ENCODE data around the gene SLC35A3.
A peak's percentile ranks its signal among the peaks of the same experiment; 100 is the strongest.

The SLC35A3 gene

GRCh38 chr1:100036718-100037655, 67.2 kb downstream of the SLC35A3 start:
- DNase-seq = peak; percentile 14 to 41 (median 26)

DNA sequence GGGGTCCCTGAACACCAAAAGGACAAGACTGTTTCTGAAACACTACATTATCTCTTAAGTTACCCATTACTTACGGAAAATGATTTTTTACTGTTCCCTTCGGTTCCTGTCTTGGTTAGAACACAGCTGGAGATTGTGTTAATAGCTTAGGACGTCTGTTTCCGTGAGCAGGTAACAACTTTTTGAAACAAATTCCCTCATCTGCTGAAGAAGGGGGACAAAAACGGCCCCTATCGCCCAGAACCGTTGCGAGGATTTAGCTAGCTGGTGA, 67.8 kb downstream of the SLC35A3 start:
- DNase-seq = no peak

DNA sequence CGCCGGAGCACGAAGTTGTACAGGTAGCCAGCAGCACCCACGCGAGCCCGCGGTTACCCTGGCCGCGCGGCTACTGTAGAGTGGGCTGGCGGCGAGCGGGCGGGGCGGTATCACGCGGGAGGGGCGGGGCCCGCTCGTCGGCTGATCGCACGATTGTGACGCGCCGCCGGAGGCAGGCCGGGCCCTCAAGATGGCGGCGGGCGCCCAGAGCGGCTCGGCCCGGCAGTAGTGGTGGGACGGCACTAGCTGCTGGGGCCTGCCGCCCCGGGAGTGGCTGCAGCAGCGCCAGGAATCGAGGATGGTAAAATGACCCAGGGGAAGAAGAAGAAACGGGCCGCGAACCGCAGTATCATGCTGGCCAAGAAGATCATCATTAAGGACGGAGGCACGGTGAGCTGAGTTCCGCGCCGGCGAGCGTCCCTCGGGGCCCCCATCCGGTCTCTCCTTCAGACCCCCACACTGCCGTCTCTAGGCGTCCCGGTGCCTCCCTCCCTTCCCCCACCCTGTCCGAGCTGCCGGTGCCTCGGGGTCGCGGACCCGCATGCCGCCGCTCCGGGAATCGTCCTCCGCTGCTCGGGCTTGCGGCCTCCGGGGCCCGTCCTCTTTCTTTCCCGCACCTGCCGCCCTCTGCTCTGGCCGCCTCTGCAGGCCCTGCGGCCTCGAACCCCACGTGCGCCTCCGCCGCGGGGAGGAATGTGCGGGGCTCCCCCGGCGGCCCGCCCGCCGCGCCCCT, 68.3 kb downstream of the SLC35A3 start:
- DNase-seq = peak; percentile 92 to 97 (median 96)

GRCh38 chr1:100038660-100039287, 69.0 kb downstream of the SLC35A3 start:
- DNase-seq = peak; percentile 50 to 79 (median 66)

DNA sequence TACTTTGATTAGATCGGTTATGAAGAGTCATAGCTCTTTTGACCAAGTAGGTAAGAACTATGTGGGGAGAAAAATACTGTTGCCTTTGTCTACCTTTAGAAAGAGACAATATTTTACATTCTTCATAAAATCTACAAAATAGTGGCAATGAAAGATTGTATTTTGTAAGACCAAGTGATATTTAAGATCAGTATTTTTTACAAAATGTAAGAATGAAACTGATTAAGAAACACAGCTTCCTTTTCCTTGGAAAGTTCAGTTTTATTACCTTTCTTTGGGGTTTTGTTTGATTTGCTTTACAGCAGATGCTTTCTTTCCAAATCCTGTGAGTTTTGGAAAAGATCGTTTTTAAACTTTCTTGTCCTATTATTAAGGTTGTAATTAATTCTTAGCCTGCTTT, 69.8 kb downstream of the SLC35A3 start:
- DNase-seq = peak in 2 of 4 experiments; percentile 11 to 26

DNA sequence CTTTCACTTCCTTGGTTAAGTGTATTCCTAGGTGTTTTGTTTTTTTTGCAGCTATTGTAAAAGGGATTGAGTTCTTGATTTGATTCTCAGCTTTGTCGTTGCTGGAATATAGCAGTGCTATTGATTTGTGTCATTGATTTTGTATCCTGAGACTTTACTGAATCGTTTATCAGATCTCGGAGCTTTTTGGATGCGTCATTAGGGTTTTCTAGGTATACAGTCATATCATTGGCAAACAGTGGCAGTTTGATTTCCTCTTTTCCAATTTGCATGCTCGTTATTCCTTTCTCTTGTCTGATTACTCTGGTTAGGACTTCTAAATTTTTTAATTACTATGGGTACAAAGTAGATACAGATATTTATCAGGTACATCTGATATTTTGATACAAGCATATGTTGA, 75.4 kb downstream of the SLC35A3 start:
- DNase-seq = no peak

DNA sequence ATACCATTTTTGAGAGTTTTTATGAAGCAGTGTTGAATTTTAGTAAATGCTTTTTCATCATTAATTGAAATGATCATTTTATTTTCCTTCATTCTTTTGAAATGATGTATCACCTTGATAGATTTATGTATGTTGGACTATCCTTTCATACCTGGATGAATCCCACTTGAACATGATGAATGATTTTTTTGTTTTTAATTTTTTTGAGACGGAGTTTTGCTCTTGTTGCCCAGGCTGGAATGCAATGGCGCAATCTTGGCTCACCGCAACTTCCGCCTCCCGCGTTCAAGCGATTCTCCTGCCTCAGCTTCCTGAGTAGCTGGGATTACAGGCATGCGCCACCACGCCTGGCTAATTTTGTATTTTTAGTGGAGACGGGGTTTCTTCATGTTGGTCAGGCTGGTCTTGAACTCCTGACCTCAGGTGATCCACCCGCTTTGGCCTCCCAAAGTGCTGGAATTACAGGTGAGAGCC, 77.5 kb downstream of the SLC35A3 start:
- peak in 3 of 4 experiments; percentile 10 to 58 (median 20) for DNase-seq

DNA sequence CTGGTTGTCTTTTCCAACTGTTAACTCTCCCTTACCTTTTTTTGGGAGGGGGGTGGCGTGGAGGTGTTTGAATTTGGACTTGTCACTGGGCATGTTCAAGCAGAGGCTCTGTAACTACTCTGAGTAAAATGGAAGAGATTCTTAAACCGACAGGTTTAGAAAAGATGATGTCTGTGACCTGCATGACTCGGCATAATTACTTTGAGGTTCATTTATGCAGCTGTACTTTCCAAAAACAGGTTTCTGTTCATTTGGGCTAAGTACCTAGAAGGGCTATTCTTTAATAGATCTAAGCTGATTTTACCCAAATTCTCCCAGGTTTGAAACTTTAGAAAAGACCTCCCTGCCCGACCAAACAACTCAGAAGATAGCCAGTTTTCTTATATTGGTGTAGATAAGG, 80.3 kb downstream of the SLC35A3 start:
- no peak for DNase-seq

DNA sequence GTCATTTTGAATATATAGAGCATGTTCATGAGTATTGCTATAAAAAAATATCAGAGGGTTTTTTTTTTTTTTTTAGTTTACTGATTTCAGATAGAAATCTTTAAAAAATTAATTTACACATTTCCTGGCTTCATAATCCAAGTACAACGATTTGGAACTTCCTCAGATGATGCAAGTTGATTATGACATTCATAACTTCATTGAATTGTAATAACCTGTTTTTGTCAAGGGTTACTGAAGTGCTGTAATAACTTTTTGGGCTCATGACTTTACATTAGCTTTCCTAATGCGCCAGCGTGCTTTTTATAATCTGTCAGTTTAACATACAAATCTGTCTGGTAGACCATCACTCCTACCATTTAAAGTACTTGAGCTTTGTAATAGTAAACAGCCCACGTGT, 81.6 kb downstream of the SLC35A3 start:
- peak in 3 of 4 experiments; percentile 2 to 63 (median 49) for DNase-seq

GRCh38 chr1:100051893-100052292, 82.1 kb downstream of the SLC35A3 start:
- no peak for DNase-seq

DNA sequence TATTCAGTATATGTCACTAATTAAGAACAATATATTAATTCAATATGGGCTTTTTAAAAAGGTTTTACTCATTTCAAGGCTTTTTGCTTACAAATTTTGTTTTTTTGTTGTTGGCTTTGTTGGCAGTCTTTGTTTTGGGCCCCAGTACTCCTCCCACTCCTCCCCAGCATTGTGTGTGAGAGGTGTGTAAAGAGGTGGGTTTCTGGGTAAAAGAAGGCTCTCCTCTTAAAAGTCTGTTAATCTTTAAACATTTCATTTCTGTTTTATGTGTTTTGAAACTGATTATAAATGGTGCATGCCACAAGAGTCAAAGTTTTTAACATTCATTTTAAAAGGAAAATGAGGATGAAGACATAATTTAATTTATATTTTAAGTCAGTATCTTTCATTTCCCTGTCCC, 83.3 kb downstream of the SLC35A3 start:
- no peak for DNase-seq

DNA sequence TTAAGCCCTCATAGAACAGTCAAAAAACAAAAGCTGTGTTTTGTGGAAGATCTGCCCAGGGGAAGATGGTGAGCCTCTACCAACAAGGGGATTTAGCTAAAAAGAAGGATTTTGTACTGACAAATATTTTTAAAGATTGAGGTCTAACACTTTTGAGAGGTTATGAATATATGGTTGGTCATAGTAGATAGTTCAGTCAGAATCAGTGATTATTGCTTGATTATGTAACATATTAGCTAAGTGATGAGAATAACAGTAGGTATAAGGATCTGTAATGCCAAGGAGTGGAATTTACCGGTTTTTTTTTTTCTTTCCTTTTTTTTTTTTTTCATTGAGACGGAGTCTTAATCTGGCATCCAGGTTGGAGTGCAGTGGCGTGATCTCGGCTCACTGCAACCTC, 83.9 kb downstream of the SLC35A3 start:
- DNase-seq = no peak

DNA sequence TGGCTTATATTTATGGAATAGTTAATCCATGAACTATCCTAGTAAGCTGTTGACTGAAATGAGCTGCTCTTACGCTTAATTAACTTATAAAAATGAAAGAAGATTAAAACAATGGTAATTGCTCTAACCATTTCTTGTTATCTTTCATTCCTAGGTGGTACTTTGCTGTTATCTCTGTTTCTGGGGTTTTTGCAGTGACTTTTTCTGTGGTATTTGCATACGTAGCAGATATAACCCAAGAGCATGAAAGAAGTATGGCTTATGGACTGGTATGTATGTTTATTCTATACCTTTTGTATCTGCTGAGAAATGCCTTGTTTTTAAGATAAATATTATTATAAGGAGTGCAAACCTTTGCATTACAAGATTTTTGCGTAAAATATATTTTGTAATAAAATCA, 91.9 kb downstream of the SLC35A3 start:
- DNase-seq = no peak

DNA sequence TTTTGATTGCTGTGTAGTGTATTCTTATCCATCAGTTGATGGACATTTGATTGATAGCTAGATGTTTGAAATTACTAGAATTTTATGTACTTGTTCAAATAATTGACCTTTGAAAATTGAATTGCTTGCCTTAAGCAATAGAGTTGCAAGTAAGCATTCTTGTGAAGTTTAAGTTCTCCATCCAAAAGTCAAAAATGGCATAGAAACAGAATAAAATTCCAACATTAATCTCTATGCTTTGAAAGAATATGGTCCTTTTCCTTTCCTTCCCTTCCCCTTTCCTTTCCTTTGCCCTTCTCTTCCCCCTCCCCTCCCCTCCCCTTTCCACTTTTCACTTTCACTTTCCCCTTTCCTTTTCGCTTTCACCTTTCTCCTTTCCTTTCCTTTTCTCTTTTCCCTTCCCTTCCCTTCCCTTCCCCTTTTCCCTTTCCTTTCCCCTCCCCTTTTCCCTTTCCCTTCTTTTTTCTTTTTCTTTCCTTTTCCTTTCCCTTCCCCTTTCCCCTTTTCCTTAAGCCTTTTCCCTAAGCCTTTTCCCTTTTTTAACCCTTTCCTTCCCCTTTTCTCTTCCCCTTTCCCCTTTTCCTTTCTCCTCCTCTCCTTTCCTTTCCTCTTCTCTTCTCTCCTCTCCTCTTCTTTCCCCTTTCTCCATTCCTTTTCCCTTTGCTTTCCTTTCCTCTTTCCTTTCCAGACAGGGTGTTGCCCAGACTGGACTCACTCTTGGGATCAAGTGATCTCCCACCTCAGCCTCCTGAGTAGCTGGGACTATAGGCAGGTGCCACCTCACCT, 95.6 kb downstream of the SLC35A3 start:
- no peak for DNase-seq

- no peak for DNase-seq
These were observed 96.1 kb downstream of the SLC35A3 start for GRCh38 chr1:100065969-100066227.

- no peak for DNase-seq
These were observed 100.6 kb downstream of the SLC35A3 start for GRCh38 chr1:100070201-100070939.

GRCh38 chr1:100073531-100073930, 103.7 kb downstream of the SLC35A3 start:
- DNase-seq = no peak

- no peak for DNase-seq
These were observed 105.0 kb downstream of the SLC35A3 start for GRCh38 chr1:100074604-100075395.

DNA sequence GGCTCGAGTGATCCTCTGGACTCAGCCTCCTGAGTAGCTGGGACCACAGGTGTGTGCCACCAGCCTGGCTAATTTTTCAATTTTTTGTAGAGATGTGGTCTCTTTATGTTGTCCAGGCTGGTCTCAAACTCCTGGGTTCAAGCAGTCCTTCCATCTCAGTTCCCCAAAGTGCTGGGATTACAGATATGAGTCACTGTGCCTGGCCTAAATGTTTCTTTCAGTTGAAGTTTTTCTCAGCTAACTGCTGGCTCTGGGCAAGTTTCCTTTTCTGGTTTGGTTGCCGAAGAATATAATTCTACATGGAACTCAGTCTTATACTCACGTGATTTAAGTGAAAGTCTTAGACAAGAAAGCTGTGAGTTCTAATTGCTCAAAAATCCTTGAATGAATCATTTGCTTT, 106.0 kb downstream of the SLC35A3 start:
- DNase-seq = peak in 2 of 4 experiments; percentile 2 to 6

GRCh38 chr1:100076319-100076718, 106.5 kb downstream of the SLC35A3 start:
- DNase-seq = no peak

- no peak for DNase-seq
These were observed 106.9 kb downstream of the SLC35A3 start for GRCh38 chr1:100076744-100077143.

Data from suppressor macrophage (primary cell).